Adrenal gland (tissue), 5 donors: ENCODE results near the gene ADAMTS18.

ENCODE experiments used
- CTCF ChIP-seq, 6 experiments: fragments of 450-650 bp in 4 of 6; fragments of 200-600 bp in 2 of 6; sonication (generic) in 1 of 6; IDR thresholded peaks; 1 replicate in 5 of 6; 2 replicates in 1 of 6; pipeline versions ENCODE4 v1.5.1 to v1.8.0; 2016 to 2021; ENCODE audit warnings: antibody characterized with exemption in 6 of 6, mild to moderate bottlenecking in 2 of 6, moderate library complexity in 1 of 6
- POLR2A ChIP-seq, 2 donors: fragments of 450-650 bp; IDR thresholded peaks; one replicate each; pipeline ENCODE4 v1.6.1; 2017; ENCODE audit warnings: antibody characterized with exemption in 2 of 2, mild to moderate bottlenecking in 2 of 2, moderate library complexity in 1 of 2
- donor health status: DM: no; HTN: no; CAD: no.

- no peak for TF ChIP-seq CTCF (IDR thresholded peaks at IDR 0.05)
- TF ChIP-seq POLR2A (IDR thresholded peaks at IDR 0.05), result no peak
Measured at GRCh38 chr16:77396461-77396860, 38.4 kb downstream of the ADAMTS18 start.
